Peyer's patch (tissue), 4 donors: Measurements from ENCODE around the gene ADAMTS16.

Source experiments
- POLR2A ChIP-seq, 2 donors: fragments of 450-650 bp; IDR thresholded peaks; one replicate each; pipeline ENCODE4 v1.5.1; 2017; ENCODE audit warnings: antibody characterized with exemption in 2 of 2, mild to moderate bottlenecking in 2 of 2, moderate library complexity in 2 of 2
- TF ChIP-seq, protein P1 (sequence below), 6 experiments: fragments of 450-650 bp in 4 of 6; fragments of 200-600 bp in 2 of 6; sonication (generic) in 1 of 6; IDR thresholded peaks; one replicate each; pipeline ENCODE4 v1.5.1; 2017 to 2019; ENCODE audit warnings: antibody characterized with exemption in 6 of 6, mild to moderate bottlenecking in 3 of 6, moderate library complexity in 1 of 6

DNA sequence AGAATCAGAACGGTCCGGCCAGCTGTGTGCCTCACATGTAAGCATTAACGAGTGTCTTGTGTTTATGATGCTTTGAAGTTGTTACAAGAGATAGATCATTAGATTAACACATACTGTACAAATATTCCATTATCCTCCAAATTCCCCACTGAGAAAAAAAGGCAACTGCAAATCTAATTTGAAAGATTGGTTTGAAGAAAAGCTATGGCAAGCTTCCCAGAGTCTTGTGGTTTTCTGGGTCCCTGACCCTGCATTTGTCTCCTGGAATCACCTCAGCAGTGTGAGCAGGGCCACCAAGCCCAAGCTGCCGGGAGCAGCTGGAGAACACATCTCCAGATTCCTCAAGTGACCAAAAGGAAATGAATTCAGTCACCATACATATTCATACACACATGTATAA lies 36.9 kb upstream of the ADAMTS16 start:
- TF ChIP-seq, protein P1, sequence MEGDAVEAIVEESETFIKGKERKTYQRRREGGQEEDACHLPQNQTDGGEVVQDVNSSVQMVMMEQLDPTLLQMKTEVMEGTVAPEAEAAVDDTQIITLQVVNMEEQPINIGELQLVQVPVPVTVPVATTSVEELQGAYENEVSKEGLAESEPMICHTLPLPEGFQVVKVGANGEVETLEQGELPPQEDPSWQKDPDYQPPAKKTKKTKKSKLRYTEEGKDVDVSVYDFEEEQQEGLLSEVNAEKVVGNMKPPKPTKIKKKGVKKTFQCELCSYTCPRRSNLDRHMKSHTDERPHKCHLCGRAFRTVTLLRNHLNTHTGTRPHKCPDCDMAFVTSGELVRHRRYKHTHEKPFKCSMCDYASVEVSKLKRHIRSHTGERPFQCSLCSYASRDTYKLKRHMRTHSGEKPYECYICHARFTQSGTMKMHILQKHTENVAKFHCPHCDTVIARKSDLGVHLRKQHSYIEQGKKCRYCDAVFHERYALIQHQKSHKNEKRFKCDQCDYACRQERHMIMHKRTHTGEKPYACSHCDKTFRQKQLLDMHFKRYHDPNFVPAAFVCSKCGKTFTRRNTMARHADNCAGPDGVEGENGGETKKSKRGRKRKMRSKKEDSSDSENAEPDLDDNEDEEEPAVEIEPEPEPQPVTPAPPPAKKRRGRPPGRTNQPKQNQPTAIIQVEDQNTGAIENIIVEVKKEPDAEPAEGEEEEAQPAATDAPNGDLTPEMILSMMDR (IDR thresholded peaks at IDR 0.05), result no peak
- TF ChIP-seq POLR2A (IDR thresholded peaks at IDR 0.05), result no peak
